Amniotic epithelial cell (primary cell): ENCODE data around the gene GTF2F2.
"Not testable (repeated sequence)": the region's sequence is repeated elsewhere in the genome, so short reads cannot be mapped to it uniquely, and the experiment has no call there.

Source experiments
- DNase-seq: peaks from one replicate; pipeline ENCODE4 v3.0.0-alpha.2; 2010; ENCODE audit warnings: low read depth

GTF2F2 gene

DNA sequence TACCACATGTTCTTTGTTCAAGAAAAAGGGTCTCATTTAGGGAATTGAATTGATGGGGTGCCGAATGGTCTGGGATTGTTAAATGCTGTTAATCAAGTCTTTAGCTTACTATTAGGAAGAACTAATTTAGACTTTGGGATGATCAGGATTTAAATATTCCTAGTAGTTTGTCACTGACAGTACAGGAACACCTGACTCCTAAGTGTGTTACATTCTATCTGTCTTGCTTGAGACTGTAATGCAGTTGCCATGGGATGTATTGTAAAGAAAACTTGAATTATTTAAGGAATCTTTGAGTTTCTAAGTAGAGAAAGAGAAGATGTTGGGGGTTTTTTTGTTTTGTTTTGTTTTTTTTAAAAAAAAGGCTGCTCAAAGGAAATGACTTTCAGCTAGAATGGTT is 98.4 kb downstream of the GTF2F2 start:
- DNase-seq = no peak

DNA sequence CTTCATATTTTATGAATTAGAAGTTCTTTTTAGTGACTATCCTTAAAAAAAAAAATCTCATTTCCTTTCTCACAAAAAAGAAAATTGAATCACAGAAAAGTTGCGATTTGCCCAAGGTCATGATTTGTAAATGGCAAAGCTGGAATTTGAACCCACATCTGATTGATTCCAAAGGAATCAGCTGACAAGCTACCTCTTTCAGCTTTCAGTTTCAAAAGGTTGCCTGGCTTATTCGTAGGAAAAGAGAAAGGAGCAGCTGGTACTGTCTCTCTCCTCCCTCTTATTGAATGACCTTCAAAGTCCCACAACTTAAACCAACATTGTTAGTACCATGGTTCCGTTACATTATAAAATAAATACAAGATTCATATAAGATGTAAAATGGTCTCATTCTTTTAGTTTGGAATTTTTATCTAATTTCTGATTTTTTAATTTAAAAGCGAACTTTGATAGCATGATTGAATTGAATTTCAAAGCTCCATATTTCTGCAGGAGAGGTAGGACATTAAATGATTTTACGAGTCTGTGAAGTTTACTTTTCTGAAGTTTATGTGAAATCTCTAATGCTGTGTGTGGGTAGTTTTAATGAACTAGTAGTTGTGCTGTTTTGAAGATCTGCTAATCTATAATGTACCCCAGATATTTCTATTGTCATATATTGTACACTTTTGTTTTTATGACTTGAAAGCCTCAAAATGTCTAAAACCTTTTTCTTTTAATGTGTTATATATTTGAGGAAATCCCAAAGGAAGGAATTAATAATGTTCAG is 99.0 kb downstream of the GTF2F2 start:
- DNase-seq = no peak

DNA sequence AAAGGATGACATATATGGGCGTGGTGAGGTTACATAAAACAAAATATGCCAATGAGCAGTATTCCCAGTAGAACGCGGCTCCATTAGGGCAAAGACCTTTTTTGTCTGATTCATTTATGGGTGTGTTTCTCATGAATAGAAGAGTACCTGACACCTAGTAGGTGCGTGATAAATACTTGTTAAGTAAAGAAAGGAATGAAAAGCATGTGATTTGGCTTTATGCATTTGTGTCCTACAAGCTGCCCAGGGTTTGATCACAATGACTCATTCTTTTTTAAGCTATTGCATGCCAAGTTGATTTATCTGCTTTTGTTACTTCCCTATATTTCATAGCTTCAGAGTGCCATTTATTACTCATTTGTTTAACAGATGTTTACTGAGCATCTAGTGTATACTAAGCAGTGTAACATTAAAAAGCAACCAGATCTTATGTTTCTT is 99.6 kb downstream of the GTF2F2 start:
- no peak for DNase-seq

DNA sequence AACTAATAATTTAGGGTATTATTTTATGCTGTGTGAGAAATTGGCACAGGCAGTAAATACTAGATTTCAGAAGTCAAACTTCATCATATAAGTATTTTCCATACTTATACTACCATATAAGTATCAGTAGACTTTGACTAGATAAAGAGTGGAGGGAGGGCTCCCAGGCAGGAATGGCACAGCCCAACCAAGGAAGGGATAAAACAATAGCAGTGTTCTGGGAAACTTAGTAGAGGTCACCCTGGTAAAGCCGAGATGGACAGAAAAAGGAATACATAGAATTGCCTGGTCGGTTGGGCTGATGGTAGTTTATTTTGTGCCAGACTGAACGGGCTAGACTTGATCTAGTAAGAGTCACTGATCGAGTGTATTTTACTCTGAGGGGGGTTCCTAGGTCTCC is 100.1 kb downstream of the GTF2F2 start:
- DNase-seq = no peak

DNA sequence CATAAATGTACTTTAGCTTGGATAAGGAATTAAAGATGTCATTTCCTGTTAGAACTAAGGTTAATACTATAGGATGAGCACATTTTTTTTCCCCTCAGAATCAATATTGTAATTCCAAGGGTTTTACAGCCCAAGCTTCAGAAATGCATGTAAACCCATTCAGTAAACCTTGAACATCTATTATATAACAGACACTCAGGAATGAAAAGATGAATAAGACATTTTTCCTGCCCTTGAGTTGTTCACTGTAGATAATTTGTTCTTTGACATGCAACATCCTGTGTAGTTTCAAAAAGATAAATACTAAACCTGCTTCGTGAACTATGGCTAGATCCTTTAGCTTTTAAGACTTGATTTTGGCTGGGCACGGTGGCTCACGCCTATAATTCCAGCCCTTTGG is 102.2 kb downstream of the GTF2F2 start:
- no peak for DNase-seq

DNA sequence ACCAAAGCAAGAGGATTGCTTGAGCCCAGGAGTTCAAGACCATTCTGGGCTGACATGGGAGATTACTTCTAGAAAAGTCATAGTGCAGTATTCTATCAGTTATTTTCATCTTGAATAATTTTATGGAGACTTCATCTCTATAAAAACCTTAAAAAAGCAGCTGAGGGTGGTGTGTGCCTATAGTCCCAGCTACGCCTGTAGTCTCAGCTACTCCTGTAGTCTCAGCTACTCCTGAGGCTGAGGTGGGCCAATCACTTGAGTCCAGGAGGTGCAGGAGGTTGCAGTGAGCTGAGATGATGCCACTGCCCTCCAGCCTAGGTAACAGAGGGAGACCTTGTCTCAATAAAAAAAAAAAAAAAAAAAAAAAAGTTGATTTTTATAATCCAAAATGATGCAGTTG is 102.6 kb downstream of the GTF2F2 start:
- no peak for DNase-seq

DNA sequence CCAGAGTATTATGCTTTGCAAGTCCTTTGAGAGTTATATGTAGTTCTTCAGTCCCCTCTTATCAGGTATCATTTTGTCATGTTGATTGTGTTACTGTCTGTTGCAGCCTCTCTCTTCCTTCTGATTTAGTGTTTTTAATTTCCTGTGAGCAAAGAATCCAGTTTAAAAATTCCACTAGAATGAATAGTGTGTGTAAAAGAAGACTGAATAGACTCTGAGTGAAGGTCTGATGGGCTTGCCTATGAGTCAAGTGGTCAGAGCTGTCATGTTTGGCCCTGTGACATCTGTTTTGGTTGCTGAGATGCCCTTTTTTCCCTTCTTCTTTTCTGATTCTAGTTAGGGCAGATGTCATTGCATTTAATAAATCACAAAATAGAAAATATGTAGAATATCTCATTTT is 103.9 kb downstream of the GTF2F2 start:
- DNase-seq = no peak

DNA sequence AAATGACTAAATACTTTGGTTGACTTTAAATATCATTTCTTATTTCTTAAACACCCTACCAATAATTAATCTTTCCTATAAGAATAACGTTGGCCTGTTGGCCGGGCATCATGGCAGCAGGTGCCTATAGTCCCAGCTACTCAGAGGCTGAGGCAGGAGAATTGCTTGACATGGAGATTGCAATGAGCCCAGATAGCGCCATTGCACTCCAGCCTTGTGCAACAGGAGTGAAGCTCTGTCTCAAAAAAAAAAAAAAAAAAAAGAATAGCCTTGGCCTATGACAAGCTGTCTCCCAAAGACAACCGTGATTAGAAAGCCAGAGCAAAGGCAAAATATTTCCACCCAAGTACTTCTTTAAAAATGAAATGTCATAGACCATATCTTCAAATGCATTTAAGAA is 105.1 kb downstream of the GTF2F2 start:
- DNase-seq = no peak

DNA sequence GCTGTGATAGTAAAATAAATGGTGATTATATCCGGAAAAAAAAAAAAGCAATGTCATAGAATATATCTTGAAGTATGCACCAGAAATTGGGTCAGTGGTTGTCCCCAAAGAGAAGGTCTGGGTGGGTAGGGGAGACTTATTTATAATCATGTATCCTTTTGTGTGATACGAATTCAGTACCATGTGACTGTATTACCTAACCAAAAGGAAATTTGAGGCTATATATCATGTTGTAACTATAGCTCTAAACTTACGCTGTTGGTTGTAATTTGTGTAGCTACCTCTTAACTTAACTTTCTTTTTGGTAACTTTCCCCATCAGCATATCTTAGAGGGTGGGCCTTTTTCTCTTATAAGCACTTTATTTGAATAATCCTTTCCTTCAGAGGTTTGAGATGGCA is 105.7 kb downstream of the GTF2F2 start:
- no peak for DNase-seq

DNA sequence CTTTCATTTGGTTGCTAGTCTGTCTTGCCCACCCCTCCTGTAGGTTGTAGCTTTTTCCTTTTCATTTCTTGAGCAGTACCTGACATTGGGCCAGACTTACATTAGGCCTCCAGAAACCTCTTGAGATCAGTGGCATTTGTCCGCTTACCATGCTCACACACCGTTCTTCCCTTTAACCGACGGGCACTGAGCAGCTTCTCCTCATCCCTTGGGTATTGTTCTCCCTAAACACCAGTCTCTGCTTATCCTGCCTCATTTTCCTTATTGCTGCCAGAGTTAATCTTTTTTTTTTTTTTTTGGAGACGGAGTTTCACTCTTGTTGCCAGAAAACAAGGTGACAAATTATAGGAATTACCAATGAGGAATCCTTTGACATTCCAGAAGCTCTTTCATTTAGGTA is 107.7 kb downstream of the GTF2F2 start:
- no peak for DNase-seq

DNA sequence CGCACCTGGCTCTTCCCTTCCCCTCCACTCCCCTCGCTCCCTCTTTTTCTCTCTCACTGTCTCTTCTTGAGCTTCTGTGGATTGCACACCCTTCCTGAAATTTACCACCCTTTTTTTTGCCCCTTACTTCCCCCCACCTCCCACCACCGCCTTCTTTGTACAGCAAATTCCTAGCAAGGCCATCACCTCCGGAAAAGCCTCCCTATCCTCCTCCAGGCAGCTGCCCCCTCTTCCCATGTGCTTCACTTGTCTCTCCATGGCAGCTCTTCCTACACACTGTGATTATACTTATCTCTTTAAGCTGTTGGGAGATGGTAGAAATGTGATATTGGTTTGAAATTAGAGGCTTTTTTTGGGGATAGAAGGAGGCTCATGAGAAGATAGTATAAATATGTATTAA is 108.9 kb downstream of the GTF2F2 start:
- DNase-seq = peak; percentile 33

DNA sequence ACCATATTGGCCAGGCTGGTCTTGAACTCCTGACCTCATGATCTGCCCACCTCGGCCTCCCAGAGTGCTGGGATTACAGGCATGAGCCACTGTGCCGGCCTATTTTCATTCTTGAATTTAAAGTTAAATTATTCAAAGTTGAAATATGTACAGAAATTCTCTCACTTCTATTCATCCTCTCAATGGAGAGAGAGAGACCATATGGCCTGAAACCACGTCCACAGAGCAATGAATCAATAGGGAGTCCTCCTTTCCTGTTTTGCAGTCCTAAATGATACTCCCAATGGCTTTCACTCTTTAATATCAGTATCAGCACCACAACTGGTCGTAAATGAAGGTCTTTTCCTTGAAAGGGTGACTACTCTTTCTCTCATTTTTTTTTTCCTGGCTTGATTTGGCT is 111.0 kb downstream of the GTF2F2 start:
- DNase-seq = no peak

DNA sequence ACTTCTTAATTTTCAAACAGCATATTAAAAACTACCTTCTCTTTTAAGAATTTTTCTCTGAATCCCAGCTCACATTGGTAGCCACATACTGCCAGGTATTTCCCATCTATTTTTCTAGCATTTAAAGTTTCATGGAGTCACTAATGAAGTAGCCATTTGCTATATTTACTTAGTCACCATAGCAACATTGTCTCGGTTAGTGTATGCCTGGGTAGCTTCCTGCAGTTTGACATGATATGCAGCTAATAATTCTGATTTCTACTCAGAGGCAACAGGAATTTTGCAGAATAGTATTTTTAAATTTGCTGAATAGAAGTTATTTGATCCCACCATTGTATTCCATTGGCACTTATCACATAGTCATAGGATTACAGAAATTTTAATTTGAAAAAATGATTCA is 111.4 kb downstream of the GTF2F2 start:
- peak; percentile 54 for DNase-seq

DNA sequence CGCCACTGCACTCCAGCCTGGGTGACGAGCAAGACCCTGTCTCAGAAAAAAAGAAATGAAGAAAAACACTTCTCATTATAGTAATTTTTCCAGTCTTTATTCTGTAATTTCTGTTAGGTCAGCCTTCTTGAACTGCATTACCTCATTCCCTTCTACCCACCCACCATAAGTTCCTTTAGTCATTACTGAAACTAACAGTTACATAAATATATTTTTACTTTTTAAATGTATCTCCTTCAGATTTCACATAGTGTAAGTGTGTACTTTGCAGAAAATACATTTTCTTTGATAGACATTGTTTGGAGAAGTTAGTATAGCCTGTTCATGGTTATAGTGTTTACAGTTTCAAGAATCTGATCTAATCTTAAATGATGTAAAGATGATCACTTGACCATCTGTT is 112.3 kb downstream of the GTF2F2 start:
- no peak for DNase-seq

DNA sequence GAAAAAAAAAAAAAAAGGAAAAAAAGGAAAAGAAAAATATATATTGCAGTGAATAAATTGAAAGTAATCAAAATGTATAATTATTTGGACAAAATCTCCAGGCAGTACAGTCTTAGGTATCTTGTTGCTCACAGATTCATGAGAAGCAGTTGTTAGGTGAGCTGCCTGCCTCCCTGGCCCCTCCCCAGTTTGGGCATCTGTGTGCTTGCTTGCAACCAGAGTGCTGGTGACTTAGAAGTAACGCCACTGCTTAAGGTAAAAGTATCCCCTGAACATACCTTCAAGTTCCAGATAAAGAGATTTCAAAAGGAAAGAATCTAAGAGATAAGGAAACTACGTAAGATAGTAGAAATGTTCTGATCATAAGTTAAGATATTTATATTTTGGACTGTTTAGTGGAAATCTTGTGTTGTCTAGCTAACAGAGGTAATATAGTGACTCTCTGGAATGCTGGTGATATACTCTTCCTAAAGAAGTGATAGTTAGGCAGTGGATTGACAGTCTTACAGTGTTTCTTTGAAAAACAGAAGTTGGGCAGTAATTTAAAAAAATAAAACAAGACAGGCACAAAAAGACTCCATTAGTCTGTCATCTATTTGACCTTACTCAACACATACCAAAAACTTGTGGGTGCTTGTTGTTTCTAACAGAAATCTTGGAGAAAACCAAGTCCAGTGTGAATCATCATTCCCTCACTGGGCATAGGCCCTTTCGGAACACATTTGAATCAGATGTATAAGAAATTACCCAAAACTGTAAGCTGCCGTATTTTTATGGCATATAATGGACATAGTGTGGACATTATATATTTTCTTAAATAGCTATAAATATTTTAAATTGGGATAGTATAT is 118.9 kb downstream of the GTF2F2 start:
- peak; percentile 73 for DNase-seq

DNA sequence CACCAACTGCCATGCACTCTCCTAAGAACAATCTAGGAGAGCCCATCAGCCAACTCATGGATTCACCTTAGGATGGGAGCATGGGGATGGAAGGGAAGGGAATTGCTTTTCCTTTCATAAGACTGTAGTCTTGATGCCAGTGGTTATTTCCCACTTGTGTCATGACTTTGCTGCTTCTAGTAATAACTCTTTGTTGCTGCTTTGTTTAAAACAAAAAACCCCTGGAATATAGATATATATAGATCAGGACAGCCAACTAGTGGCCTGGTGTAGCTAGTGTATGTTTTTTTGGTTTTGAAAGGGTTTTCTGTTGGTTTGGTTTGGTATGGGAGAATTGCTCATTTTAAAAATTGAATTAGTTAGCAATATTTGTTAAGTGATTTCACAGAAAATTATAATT is 119.8 kb downstream of the GTF2F2 start:
- DNase-seq = no peak

DNA sequence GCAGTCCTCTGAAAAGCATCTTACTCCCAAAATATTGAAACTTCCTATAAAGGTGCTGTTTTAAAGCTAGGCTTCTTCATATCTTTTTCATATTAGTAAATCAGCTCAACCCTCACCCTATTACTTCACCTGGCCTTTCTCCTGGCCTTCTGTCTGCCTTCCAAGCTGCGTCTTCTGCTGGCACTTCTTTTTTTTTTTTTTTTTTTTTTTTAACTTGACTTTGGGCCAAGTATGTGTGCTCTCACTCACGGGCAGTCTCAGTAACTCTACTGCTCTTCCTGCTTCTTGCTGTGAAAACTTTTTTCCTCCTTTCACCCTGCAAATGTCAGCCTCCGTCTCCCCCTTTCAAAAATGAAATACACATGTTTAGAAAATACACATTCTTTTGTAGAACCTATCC is 121.8 kb downstream of the GTF2F2 start:
- peak; percentile 63 for DNase-seq

DNA sequence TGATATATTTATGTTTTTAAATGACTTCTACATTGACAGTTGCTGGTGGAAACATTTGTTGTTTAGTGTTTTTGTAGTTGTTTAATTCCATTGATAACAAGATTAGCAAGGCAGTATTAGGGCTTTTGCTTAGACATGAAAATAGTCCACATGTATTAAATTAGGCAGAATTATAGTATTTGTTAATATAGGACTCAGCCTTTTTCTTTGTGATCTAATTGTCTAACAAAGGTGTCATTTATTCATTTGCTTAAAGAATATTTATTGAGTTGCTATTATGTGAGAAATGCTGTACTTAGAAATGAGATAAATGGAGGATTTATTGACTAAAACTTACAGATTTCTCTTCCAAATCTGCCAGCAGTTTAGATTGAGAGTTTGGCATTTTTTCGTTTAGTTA is 122.2 kb downstream of the GTF2F2 start:
- DNase-seq = no peak

DNA sequence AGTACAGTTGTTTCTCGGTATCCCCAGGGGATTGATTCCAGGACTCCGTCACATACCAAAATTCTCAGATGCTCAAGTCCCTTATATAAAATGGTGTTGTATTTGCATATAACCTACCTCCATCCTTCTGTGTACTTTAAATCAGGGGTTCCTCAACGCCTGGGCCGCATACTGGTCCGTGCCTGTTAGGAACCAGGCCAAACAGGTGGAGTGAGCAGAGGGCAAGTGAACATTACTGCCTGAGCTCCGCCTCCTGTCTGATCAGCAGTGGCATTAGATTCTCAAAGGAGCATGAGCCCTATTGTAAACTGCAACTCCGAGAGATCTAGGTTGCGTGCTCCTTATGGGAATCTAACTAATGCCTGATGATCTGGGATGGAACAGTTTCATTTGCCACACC is 122.8 kb downstream of the GTF2F2 start:
- DNase-seq = no peak

DNA sequence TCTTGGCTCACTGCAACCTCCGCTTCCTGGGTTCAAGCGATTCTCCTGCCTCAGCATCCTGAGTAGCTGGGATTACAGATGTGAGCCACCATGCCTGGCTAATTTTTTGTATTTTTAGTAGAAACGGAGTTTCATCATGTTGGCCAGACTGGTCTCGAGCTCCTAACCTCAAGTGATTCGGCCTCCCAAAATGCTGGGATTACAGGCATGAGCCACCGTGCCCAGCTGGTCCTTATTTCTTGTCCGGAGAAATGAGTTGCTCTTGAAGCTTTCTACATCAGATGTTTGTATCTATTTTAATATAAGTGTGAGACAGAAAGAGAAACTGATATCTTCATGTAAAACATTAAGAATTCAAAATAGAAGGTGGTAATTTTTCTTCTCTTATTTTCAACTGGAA is 124.4 kb downstream of the GTF2F2 start:
- DNase-seq = not testable (repeated sequence)

DNA sequence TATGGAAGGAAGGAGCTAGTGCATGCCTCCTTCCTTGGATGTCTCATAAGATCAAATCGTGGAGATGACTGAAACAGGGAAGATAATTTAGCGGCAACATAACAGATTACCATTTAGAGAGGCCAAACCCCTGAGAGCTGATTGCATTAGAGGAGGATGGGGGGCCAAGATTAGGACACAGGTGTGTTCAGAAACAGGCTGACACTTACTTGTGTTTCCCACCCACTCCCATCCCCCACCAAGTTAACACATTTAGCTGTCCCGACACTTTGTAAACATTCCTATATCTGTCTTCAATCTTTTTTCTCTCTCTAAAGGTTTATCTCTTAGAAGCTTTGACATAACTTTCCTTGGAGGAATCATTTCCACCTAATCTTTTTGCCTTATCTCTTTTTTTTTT is 129.4 kb downstream of the GTF2F2 start:
- no peak for DNase-seq

DNA sequence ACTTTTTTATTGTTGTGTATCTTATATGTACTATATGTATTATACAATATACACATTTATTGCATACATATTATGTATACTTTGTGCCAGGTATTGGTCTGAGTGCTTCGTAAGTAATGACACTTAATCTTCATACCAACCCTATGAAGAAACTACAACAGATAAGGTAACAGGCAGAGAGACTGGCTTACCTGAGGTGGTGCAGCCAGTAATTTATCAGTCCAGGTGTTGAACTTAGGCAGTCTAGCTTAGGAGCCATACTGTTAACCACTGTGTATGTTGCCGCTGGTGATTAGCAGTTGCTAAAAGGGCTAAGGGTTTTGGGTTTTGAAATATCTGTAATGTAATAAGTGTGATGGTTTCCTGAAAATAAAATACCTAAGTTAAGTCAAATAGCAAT is 134.1 kb downstream of the GTF2F2 start:
- no peak for DNase-seq

DNA sequence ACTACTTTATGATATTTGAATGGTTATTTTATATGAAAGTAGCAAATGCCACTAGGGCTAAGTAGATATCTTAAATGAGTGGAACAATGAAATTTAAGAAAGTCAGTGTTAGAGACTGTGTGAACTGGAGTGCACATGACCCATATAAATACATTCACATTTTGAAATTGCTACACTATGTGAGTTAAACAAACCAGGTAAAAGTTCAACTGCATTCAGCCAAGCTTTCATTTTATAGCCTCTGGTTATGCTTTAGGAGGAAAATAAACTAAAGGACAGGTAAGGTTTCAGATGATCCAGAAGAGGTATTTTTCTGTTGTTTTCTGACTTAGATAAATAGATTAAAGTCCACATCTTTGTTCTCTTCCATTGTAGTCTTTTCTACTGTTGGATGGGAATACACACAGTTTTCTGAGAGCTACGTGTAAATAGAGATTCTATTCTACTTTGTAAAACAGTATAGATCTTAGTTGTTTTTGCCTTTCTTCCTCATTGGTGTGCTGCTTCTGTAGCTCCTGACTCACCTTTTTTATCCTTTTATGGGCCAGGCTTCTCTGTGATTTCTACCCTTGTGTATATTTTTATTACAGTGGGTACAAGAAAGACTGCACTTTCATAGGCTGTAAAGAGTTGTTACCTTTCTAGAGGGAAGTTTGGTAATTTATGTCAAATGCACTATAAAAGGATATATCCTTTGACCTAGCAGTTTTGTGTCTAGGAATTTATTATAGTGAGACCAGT is 135.1 kb downstream of the GTF2F2 start:
- no peak for DNase-seq
